Type B pancreatic cell (in vitro differentiated cells): Measurements from ENCODE around the gene RELL2. TPM values are rescaled to one million over a fixed set of nuclear protein-coding genes. Genes with fewer than 3 reads are reported as not detected.

Experiments
- DNase-seq: peaks from one replicate; pipeline ENCODE4 v3.0.0; 2021; ENCODE audit warnings: mixed read lengths; ENCODE audit not compliant: unreplicated experiment; ENCODE audit errors: extremely low spot score
- H3K27ac Mint-ChIP-seq: 2 replicates; pipeline ENCODE4 v1.8.0; 2021; ENCODE audit warnings: mild to moderate bottlenecking, mixed read lengths
- H3K27me3 Mint-ChIP-seq: 2 replicates; pipeline ENCODE4 v1.8.0; 2021; ENCODE audit warnings: mixed read lengths
- H3K36me3 Mint-ChIP-seq: 2 replicates; pipeline ENCODE4 v1.8.0; 2021; ENCODE audit warnings: mixed read lengths
- H3K4me1 Mint-ChIP-seq: one replicate; pipeline ENCODE4 v1.8.0; 2021; ENCODE audit warnings: mixed read lengths; ENCODE audit not compliant: unreplicated experiment
- H3K4me3 Mint-ChIP-seq: 2 replicates; pipeline ENCODE4 v1.8.0; 2021; ENCODE audit warnings: mild to moderate bottlenecking, mixed read lengths
- H3K9me3 Mint-ChIP-seq: 2 replicates; pipeline ENCODE4 v1.8.0; 2021; ENCODE audit warnings: mixed read lengths
- total RNA-seq: library from RNA; stranded (reverse); gene quantifications from 2 replicates; pipeline ENCODE4 v1.2.1, GENCODE V29; 2021; ENCODE audit warnings: low replicate concordance
- TF ChIP-seq, protein P1 (sequence below): fragments of 200-600 bp; sonication (generic); conservative IDR thresholded peaks from 2 replicates; pipeline ENCODE4 v1.5.0; 2021; ENCODE audit warnings: antibody characterized with exemption, mild to moderate bottlenecking

Gene RELL2
- total RNA-seq, 1 donor from 2014 or later = 8.1 TPM

DNA sequence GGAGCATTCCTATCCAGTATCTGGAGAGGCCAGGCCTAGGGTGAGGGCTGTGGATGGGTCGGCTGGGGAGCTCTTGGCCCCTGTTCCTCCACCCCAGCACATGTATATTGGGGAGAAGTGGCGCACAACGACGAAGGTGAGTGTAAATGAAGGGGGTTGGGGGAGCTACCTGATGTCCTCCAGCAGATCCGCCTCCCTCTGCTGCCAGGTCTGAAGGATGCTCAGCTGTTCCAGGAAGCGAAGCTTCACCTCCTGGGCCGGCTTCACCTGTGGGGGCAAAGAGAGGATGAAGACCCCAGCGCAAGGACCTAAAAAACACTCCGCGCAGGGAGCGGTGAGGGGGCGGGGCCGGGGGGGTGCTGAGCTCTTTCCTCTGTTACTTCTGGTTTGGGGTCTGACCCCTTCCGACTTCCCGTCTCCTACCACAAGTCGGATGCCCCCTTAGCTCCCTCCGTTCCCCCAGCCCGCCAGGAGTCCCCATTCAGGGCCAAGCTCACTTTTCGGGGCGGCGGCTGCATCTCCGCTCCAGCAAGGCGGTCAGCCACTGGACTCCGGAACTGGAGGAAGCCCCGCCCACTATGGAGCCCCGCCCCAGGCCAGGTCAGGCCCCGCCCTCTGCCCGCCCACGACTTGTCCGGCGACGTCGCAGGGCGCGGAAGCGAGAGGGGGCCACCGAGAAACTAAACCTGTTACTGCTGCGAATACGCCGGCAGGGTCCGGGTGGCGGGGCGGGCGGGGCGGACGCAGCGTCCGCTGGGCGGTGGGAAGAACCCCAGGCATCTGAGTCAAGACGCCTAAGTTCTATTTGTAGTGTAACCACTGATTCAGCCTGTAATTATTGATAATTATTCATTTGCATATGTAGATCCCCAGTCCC is 14.3 kb downstream of the RELL2 start, which contains the start of gene FCHSD1:
Gene FCHSD1 (minus strand): TSS at position 568 of the 877 bp plus-strand sequence. CDS start 50 bp downstream, at position 518.
- H3K27ac Mint-ChIP-seq = peak within 1 kb of the TSS; percentile 9
- no peaks in the 10 kb centered on the region for H3K9me3 Mint-ChIP-seq
- DNase-seq = peak; percentile 88
- H3K27me3 Mint-ChIP-seq = no peaks in the 10 kb centered on the region
- peak within 1 kb of the TSS; percentile 99 for H3K4me3 Mint-ChIP-seq
- peaks cover 1% of the 10 kb centered on the region for H3K36me3 Mint-ChIP-seq
- peaks cover 4% of the 10 kb centered on the region for H3K4me1 Mint-ChIP-seq
- TF ChIP-seq, protein P1, sequence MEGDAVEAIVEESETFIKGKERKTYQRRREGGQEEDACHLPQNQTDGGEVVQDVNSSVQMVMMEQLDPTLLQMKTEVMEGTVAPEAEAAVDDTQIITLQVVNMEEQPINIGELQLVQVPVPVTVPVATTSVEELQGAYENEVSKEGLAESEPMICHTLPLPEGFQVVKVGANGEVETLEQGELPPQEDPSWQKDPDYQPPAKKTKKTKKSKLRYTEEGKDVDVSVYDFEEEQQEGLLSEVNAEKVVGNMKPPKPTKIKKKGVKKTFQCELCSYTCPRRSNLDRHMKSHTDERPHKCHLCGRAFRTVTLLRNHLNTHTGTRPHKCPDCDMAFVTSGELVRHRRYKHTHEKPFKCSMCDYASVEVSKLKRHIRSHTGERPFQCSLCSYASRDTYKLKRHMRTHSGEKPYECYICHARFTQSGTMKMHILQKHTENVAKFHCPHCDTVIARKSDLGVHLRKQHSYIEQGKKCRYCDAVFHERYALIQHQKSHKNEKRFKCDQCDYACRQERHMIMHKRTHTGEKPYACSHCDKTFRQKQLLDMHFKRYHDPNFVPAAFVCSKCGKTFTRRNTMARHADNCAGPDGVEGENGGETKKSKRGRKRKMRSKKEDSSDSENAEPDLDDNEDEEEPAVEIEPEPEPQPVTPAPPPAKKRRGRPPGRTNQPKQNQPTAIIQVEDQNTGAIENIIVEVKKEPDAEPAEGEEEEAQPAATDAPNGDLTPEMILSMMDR = peak; percentile 37

DNA sequence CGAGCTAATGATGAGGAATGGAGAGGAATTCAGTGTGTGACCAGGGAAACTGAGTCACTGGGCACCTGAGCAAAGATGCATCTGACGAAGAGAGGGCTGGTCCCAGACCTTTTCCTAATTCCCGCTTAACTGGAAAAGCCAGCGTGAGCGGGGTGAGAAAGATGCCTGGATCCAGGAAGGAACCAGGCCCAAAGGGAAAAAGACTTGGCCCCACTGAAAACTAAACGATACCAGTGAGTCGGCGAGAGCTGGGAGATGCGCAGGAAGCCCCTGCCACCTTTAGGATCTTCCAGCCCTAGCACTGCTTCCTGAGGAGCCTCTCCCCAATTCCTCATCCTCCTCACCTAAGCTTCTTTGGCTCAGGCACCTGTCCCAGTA is 14.9 kb downstream of the RELL2 start:
- H3K4me3 Mint-ChIP-seq = peak overlapping the region; percentile 99
- TF ChIP-seq, protein P1 = no peak
- no peak for DNase-seq
- no peaks in the 10 kb centered on the region for H3K36me3 Mint-ChIP-seq
- H3K27ac Mint-ChIP-seq = peak overlapping the region; percentile 9
- H3K27me3 Mint-ChIP-seq = no peaks in the 10 kb centered on the region
- no peaks in the 10 kb centered on the region for H3K9me3 Mint-ChIP-seq
- peaks cover 4% of the 10 kb centered on the region for H3K4me1 Mint-ChIP-seq

DNA sequence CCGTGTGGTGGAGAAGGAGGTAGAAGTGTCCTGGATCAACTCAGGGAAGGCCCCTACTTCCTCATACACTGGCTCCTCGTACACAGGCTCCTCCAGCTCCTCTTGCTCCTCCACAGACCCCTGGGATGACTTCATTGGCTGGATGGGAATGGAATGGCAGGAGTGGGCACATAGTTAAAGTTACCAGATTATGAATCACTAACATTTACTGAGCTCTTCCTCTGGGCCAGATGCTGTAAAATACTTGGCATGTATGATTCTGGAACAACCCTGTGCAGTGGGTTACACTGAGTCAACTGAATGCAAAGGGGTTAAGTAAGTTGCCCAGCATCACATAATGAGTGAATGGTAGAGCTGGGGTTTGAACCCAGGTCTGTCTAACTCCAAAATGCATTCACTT is 17.5 kb downstream of the RELL2 start:
- no peaks in the 10 kb centered on the region for H3K9me3 Mint-ChIP-seq
- no peak overlapping the region for H3K27ac Mint-ChIP-seq
- H3K4me3 Mint-ChIP-seq = no peak overlapping the region
- TF ChIP-seq, protein P1 = no peak
- H3K36me3 Mint-ChIP-seq = peaks cover 2% of the 10 kb centered on the region
- H3K4me1 Mint-ChIP-seq = peaks cover 4% of the 10 kb centered on the region
- DNase-seq = no peak
- no peaks in the 10 kb centered on the region for H3K27me3 Mint-ChIP-seq

DNA sequence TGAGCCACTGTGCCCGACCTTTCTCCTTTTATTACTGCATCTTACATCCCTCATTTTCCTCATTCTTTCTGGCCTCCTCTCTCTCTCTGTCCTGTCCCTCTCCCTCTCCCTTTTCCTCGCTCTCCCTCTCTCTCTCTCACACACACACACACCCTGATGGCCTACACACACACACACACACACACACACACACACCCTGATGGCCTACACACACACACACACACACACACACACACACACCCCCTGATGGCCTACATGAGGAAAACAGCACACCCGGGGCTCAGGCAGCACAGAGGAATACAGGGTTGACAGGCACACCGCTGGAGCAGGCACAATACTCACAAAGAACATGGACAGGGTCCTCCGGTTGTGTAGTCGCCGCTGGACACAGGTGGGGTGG is 18.2 kb downstream of the RELL2 start:
- DNase-seq = no peak
- Mint-ChIP-seq H3K27me3 (no peaks in the 10 kb centered on the region), H3K36me3 (peaks cover 3% of the 10 kb centered on the region), H3K4me1 (peaks cover 4% of the 10 kb centered on the region), H3K4me3 (no peak overlapping the region), H3K9me3 (no peaks in the 10 kb centered on the region), H3K27ac (no peak overlapping the region)
- TF ChIP-seq, protein P1 = no peak

DNA sequence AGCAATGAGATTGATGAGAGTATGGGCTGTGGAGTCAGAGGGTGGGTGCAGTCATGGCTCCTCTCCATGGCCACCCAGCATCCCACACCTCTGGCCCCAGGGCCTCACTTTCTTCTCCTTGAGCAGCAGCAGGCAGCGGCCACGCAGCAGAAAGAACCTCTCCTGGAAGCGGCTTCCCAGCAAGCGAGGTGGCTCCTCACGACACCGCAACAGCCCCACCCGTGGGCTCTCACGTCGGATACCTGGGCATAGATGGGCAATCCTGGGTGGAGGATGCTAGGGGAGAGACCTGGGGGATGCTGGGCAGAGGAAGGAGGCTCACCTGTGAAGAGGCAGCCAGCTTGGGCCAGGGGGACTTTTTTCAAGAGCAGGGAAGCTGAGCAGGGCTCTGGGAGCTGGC is 19.6 kb downstream of the RELL2 start:
- H3K27me3 Mint-ChIP-seq = no peaks in the 10 kb centered on the region
- peaks cover 3% of the 10 kb centered on the region for H3K36me3 Mint-ChIP-seq

More for the DNA sequence above, 19.6 kb downstream of the RELL2 start:
- H3K9me3 Mint-ChIP-seq = no peaks in the 10 kb centered on the region
- no peaks in the 10 kb centered on the region for H3K4me1 Mint-ChIP-seq
- no peak overlapping the region for H3K4me3 Mint-ChIP-seq
- H3K27ac Mint-ChIP-seq = no peak overlapping the region
- no peak for DNase-seq
- TF ChIP-seq, protein P1 = no peak
